ENCODE measurements around the gene ALKBH8. TPM values are rescaled to one million over a fixed set of nuclear protein-coding genes. Genes with fewer than 3 reads are reported as not detected.
A peak's percentile ranks its signal among the peaks of the same experiment; 100 is the strongest.

Gene ALKBH8
- total and polyA plus RNA-seq, 2 of the 8 experiments (the other 6 are each of a cell fraction or from before 2014, with no cell fraction given) = 3.6 to 11.9 TPM

DNA sequence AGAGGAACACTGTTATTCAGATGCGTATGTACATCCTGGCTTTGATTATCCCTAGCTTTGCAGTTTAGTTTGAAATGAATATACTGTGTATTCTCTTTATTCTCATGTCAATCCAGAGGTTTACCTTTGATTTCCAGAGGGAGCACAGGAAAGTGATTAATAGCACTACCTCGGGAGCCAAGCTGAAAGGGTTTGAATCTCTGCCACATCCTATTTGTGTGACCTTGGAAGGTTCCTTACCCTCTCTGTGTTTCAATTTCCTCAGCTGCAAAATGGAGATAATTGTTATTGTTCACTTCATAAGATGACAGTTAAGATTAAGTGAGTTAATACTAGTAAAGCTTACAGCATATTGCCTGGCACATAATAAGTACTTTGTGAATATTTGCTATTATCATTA lies 43.3 kb upstream of the ALKBH8 start:
- ChIA-PET CTCF (ENCODE audit: partially characterized antibody) (interaction anchor here (0.6 to 6.8 kb wide), 17 partner anchors 10 to 982 kb away, joined by 3 to 50 read pairs (median 4); partner anchors contain the start of gene ELMOD1), POLR2A (ENCODE audit: partially characterized antibody) (interaction anchor here (0.6 kb wide), 1 partner anchor 10 kb away, joined by 3 read pairs; no protein-coding TSS in a partner anchor)
- H3K79me2 ChIP-seq (ENCODE audit: control insufficient read depth in 1 of 2, insufficient read depth in 2 of 2, low read length in 2 of 2) = no peaks in the 10 kb centered on the region
- TF ChIP-seq, protein P1, sequence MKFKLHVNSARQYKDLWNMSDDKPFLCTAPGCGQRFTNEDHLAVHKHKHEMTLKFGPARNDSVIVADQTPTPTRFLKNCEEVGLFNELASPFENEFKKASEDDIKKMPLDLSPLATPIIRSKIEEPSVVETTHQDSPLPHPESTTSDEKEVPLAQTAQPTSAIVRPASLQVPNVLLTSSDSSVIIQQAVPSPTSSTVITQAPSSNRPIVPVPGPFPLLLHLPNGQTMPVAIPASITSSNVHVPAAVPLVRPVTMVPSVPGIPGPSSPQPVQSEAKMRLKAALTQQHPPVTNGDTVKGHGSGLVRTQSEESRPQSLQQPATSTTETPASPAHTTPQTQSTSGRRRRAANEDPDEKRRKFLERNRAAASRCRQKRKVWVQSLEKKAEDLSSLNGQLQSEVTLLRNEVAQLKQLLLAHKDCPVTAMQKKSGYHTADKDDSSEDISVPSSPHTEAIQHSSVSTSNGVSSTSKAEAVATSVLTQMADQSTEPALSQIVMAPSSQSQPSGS (IDR thresholded peaks at IDR 0.05; ENCODE audit: low read length) = no peak
- TF ChIP-seq ZNF274 (IDR thresholded peaks at IDR 0.05; ENCODE audit: borderline replicate concordance, extremely low read depth, low read length) (no peak), GTF2F1 (IDR thresholded peaks at IDR 0.05; ENCODE audit: borderline replicate concordance, low read depth, low read length) (no peak), BRCA1 (IDR thresholded peaks at IDR 0.05; ENCODE audit: low read depth, low read length) (no peak), SUZ12 (IDR thresholded peaks at IDR 0.05; ENCODE audit: low read length) (no peak), KDM5A (IDR thresholded peaks at IDR 0.05; ENCODE audit: low read length) (no peak), TAF7 (optimal IDR thresholded peaks at IDR 0.05; ENCODE audit: borderline replicate concordance, low read depth, low read length) (no peak), TCF12 (IDR thresholded peaks at IDR 0.05; ENCODE audit: low read depth, low read length) (no peak), SIRT6 (IDR thresholded peaks at IDR 0.05; ENCODE audit: low read length) (no peak), TBP (IDR thresholded peaks at IDR 0.05; ENCODE audit: low read depth, low read length) (no peak), CEBPB (IDR thresholded peaks at IDR 0.05; ENCODE audit: low read depth, low read length) (no peak), EGR1 (IDR thresholded peaks at IDR 0.05; ENCODE audit: borderline replicate concordance, low read depth, low read length) (no peak), POU5F1 (IDR thresholded peaks at IDR 0.05; ENCODE audit: low read depth, low read length) (no peak)
- WGBS, 2 experiments (ENCODE audit: extremely low coverage in 1 of 2, insufficient coverage in 1 of 2, insufficient read length in 1 of 2, insufficient replicate concordance in 2 of 2, low coverage in 1 of 2, low lambda C conversion rate in 2 of 2, missing lambda C conversion rate in 1 of 2) = 63% methylated on average over 2 of the region's 2 CpGs; no CpG with 5 or more reads in 1 of the 2 experiments
- 0 out of 4 replicates have a peak overlapping the region, but pooled peaks of 1 of the 2 experiments have one; percentile 12 for H3K4me2 ChIP-seq (ENCODE audit: insufficient read depth in 1 of 2, low read depth in 2 of 2, low read length in 2 of 2)
- H4K5ac ChIP-seq (ENCODE audit: insufficient read length, low read depth, low read length) = no peak overlapping the region
- FAIRE-seq (no peak), DNase-seq (ENCODE audit: low read depth in 1 of 2, low spot score in 2 of 2) (no peak)
- H3K4me1 ChIP-seq (replicated peaks in 1 of 4; ENCODE audit: control insufficient read depth in 3 of 4, insufficient read depth in 4 of 4, low read length in 3 of 4) = peaks cover 0 to 3% (median 0%) of the 10 kb centered on the region in 4 experiments; a peak in 2 of 7 replicates
- no peak overlapping the region for H3K4me3 ChIP-seq (ENCODE audit: extremely low read depth in 1 of 4, insufficient read depth in 2 of 4, low read depth in 3 of 4, low read length in 4 of 4)
- H2BK120ac ChIP-seq (replicated peaks; ENCODE audit: low read depth, low read length) = no peak overlapping the region
- H3K27me3 ChIP-seq (replicated peaks in 1 of 4; ENCODE audit: control insufficient read depth in 3 of 4, extremely low read depth in 1 of 4, insufficient read depth in 3 of 4, low read length in 3 of 4) = peaks cover 0 to 5% (median under 1%) of the 10 kb centered on the region in 4 experiments; a peak in 2 of 7 replicates
- H2AFZ ChIP-seq (ENCODE audit: low read length) = no peak overlapping the region
- H3K56ac ChIP-seq (replicated peaks; ENCODE audit: insufficient read length, low read depth, low read length) = no peak overlapping the region
- no peak overlapping the region for H4K91ac ChIP-seq (replicated peaks; ENCODE audit: insufficient read length, low read length)
- no peak overlapping the region for H3K18ac ChIP-seq (ENCODE audit: extremely low read depth, low read length)
- H2BK15ac ChIP-seq (ENCODE audit: low read length) = no peak overlapping the region
- H2BK20ac ChIP-seq (ENCODE audit: low read length) = no peak overlapping the region
- H3K4ac ChIP-seq (replicated peaks; ENCODE audit: insufficient read length, low read depth, low read length) = no peak overlapping the region
- no peaks in the 10 kb centered on the region for H3K23me2 ChIP-seq (ENCODE audit: low read depth, low read length)
- H3K14ac ChIP-seq (ENCODE audit: insufficient read length) = no peak overlapping the region
- no peak overlapping the region for H2AK5ac ChIP-seq (ENCODE audit: low read depth, low read length)
- no peaks in the 10 kb centered on the region for H3K9me3 ChIP-seq (ENCODE audit: insufficient read depth in 2 of 2, low read depth in 1 of 2, low read length in 1 of 2)
- H2BK12ac ChIP-seq (ENCODE audit: low read depth, low read length) = no peak overlapping the region
- no peak overlapping the region for H2BK5ac ChIP-seq (ENCODE audit: low read depth, low read length)
- H4K20me1 ChIP-seq (replicated peaks in 1 of 2; ENCODE audit: control insufficient read depth in 1 of 2, insufficient read depth in 2 of 2, low read length in 2 of 2) = no peaks in the 10 kb centered on the region
- no peak overlapping the region for H3K23ac ChIP-seq (ENCODE audit: insufficient read length)
- H3K79me1 ChIP-seq (ENCODE audit: low read depth, low read length) = no peaks in the 10 kb centered on the region
- no peak overlapping the region for H4K8ac ChIP-seq (ENCODE audit: extremely low read depth, insufficient read depth, low read length)
- no peaks in the 10 kb centered on the region for H3K36me3 ChIP-seq (ENCODE audit: control insufficient read depth in 2 of 4, insufficient read depth in 4 of 4, low read length in 3 of 4)
- H3K9ac ChIP-seq (replicated peaks in 1 of 4; ENCODE audit: extremely low read depth in 1 of 4, low read depth in 3 of 4, low read length in 3 of 4) = no peak overlapping the region
- H3K27ac ChIP-seq (ENCODE audit: low read depth, low read length) = no peak overlapping the region
